D721Med (cell line): ENCODE measurements around the gene MFAP4.

Experiments
- DNase-seq: peaks from one replicate; pipeline ENCODE4 v3.0.0; 2011; ENCODE audit warnings: low spot score; ENCODE audit not compliant: insufficient read length
- FAIRE-seq: peaks from 2 replicates; lab custom pipeline; 2011; peaks lifted over from hg19 to GRCh38; lab: Jason Lieb, UNC
- CTCF ChIP-seq: IDR thresholded peaks from 2 replicates; pipeline ENCODE4 v1.5.1; 2012; ENCODE audit warnings: mild to moderate bottlenecking, control low read depth; ENCODE audit not compliant: insufficient read depth; ENCODE audit errors: missing control alignments

MFAP4 gene

GRCh38 chr17:19343671-19344151 is 43.3 kb downstream of the MFAP4 start:
- DNase-seq (no peak), FAIRE-seq (no peak)
- no peak for TF ChIP-seq CTCF

- TF ChIP-seq CTCF = no peak
- DNase-seq (no peak), FAIRE-seq (no peak)
These were observed 43.7 kb downstream of the MFAP4 start for GRCh38 chr17:19343256-19343630.

GRCh38 chr17:19342611-19343255 is 44.3 kb downstream of the MFAP4 start:
- TF ChIP-seq CTCF = no peak
- FAIRE-seq (no peak), DNase-seq (no peak)

GRCh38 chr17:19341641-19342610 is 45.1 kb downstream of the MFAP4 start:
- DNase-seq (no peak), FAIRE-seq (no peak)
- TF ChIP-seq CTCF = no peak

GRCh38 chr17:19341211-19341631 is 45.8 kb downstream of the MFAP4 start:
- DNase-seq (no peak), FAIRE-seq (no peak)
- no peak for TF ChIP-seq CTCF

- no peak for FAIRE-seq
- TF ChIP-seq CTCF = no peak
- no peak for DNase-seq
These were observed 47.6 kb downstream of the MFAP4 start for GRCh38 chr17:19339341-19339815.
